T1000 (cell line): ENCODE data around the gene UNC5B.
"Not testable (repeated sequence)": the region's sequence is repeated elsewhere in the genome, so short reads cannot be mapped to it uniquely, and the experiment has no call there.

ENCODE experiments used
- DNase-seq: peaks from one replicate; lab custom pipeline; 2025; ENCODE audit warnings: mixed read lengths; lab: John Stamatoyannopoulos, UW

UNC5B gene

GRCh38 chr10:71209731-71210541 is 2.4 kb upstream of the UNC5B start:
- no peak for DNase-seq

- no peak for DNase-seq
These were observed 1.9 kb upstream of the UNC5B start for GRCh38 chr10:71210542-71210871.

- no peak for DNase-seq
These were observed 1.3 kb upstream of the UNC5B start for GRCh38 chr10:71211053-71211452.

- no peak for DNase-seq
These were observed 524 bp upstream of the UNC5B start for GRCh38 chr10:71211775-71212317.

- DNase-seq: no peak
These were observed 804 bp downstream of the UNC5B start for GRCh38 chr10:71213127-71213621.

- DNase-seq: no peak
These were observed 1.5 kb downstream of the UNC5B start for GRCh38 chr10:71213761-71214440.

GRCh38 chr10:71214641-71215559 is 2.5 kb downstream of the UNC5B start:
- DNase-seq: no peak

GRCh38 chr10:71216363-71216695 is 4.0 kb downstream of the UNC5B start:
- no peak for DNase-seq

GRCh38 chr10:71216751-71217265 is 4.4 kb downstream of the UNC5B start:
- DNase-seq: no peak

- DNase-seq: no peak
These were observed 5.1 kb downstream of the UNC5B start for GRCh38 chr10:71217266-71218045.

GRCh38 chr10:71218046-71218650 is 5.8 kb downstream of the UNC5B start:
- no peak for DNase-seq

GRCh38 chr10:71218651-71219050 is 6.3 kb downstream of the UNC5B start:
- DNase-seq: no peak

- DNase-seq: not testable (repeated sequence)
These were observed 7.0 kb downstream of the UNC5B start for GRCh38 chr10:71219236-71219917.

- no peak for DNase-seq
These were observed 7.7 kb downstream of the UNC5B start for GRCh38 chr10:71219918-71220688.

- DNase-seq: no peak
These were observed 8.5 kb downstream of the UNC5B start for GRCh38 chr10:71220689-71221540.

- DNase-seq: no peak
These were observed 9.3 kb downstream of the UNC5B start for GRCh38 chr10:71221586-71222202.

GRCh38 chr10:71222601-71223346 is 10.4 kb downstream of the UNC5B start:
- DNase-seq: no peak
